MV-4-11 (cell line): Measurements from ENCODE around the gene VWA5B1.

Experiments
- DNase-seq: peaks from one replicate; lab custom pipeline; 2025; lab: John Stamatoyannopoulos, UW

Gene VWA5B1

DNA sequence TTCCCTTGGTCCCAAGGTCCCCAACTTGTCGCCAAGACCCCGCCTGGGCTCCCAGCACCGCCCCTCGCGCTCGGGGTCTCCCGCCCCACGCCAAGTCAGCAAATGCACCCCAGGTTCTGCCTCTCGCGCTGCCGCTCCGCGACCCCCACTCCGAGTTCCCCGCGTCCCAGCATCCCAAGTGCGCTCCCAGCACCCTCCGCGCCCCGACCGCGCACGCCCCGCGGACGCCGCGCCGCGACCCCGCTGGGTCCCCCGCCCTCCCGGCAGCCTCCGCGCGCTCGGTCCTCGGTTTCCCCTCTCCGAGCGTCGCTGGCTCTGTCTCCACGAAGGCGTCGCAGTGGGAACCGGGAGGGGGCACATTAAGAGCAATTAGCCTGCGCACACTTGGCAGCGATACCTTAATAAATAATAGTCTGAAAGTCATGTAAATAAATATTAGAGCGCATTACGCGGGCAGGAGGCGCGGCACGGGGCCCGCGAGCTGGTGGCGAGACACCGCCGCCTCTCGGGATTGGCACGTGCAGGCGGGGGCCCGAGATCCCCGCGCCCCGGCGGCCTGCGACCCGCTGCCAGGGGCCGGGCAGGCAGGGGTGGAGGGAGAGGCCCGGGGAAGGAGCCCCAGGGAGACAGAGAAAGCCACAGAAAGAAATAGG is 75.9 kb downstream of the VWA5B1 start:
- no peak for DNase-seq

- DNase-seq = no peak
Measured at GRCh38 chr1:20367116-20367585, 76.5 kb downstream of the VWA5B1 start.

DNA sequence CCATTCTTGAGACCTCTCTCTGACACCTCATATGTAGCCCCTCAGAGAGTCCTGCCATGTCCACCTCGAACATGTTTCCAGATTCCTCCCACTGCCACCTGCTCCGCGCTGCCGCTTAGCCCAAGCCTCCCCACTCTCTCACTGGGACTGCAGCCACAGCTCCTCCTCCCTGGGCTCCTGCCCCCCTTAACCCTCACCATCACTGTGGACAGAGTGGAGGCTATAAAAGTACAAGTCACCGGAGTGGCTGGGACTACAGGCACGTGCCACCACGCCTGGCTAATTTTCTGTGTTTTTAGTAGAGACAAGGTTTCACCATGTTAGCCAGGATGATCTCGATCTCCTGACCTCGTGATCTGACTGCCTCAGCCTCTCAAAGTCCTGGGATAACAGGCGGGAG is 77.0 kb downstream of the VWA5B1 start:
- no peak for DNase-seq

DNA sequence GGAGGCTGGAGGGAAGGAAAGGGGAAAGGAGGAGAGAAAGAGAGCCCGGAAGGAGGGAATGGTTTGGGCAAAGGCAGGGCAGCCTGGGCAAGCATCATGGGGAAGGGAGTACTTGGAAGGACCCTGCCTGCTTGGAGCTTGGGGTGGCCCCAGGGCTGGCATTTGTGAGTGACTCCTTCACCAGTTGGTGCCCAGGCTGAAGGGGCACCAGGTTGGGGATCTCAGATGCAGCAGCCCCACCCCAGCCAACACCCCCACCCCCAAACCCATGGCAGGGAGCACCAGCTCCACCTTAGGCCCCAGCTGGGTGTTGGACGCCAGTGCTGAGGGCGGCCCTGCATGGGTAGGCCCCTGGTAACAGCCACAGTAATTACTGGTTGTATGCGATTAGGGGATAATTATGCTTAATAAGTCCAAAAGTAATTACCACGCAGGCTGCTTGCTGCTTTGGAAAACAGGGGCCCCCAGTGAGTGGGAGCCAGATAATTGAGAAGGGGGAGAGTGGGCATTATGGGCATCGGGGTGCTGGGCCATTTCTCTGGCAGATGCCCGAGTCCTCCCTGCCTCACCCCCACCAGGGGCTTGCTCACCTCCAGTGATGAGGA is 78.3 kb downstream of the VWA5B1 start:
- no peak for DNase-seq

DNA sequence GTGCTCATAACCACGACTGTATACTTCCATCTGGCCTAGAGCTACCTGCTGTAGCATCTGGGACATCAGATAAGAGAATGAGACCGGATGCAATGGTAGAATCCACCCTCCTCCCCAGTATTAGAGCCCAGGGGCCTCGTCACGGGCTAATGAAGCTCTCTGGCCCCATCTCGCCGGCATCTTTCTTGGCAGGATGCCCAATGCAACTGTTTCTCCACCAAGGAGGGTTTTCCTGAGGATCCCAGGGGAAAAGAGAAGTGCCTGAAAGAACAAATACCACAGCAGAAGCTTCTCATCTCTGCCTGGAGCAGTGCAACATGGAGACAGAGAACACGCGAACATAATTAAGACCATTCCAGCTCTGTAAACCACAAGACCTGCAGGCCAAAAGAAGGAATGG is 80.0 kb downstream of the VWA5B1 start:
- no peak for DNase-seq

DNA sequence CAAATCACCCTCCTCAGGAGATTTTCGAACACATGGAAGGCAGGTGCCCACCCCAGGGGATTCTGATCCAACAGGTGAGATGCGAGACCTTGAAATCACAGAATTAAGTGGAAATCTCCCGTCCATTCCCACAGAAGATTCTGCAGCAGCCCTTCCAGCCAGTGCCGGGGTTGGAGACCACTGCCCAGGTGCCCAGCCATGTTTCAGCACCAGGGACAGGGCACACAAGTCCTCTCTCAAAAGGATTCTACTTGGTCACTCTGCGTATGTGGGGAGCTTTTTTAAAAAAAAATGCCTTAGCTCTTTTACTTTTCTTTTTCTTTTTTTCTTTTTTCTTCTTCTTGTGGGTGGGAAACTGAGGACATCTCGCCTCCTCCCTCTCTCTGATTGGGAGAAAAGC is 80.7 kb downstream of the VWA5B1 start:
- no peak for DNase-seq

- DNase-seq = no peak
Measured at GRCh38 chr1:20371883-20372282, 81.2 kb downstream of the VWA5B1 start.

DNA sequence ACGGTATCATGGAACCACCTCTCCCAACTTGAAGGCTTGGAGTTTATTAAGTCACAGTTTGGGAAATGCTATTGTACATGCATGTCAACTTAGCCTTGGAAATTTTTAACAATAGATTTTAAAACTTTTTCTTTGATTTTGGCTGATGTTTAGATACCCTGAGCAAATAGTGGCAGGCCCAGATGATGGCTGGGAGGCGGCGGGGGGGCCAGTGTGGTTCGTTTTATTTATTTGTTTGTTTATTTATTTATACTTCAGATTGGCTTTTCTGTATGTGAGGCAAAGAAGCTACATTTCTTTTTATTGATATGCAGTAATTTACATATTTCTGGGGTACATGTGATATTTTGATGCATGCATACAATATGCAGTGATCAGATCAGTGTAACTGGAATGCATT is 82.0 kb downstream of the VWA5B1 start:
- no peak for DNase-seq

GRCh38 chr1:20373286-20373685 is 82.6 kb downstream of the VWA5B1 start:
- DNase-seq = peak; percentile 52

- DNase-seq = no peak
Measured at GRCh38 chr1:20373764-20374163, 83.1 kb downstream of the VWA5B1 start.

DNA sequence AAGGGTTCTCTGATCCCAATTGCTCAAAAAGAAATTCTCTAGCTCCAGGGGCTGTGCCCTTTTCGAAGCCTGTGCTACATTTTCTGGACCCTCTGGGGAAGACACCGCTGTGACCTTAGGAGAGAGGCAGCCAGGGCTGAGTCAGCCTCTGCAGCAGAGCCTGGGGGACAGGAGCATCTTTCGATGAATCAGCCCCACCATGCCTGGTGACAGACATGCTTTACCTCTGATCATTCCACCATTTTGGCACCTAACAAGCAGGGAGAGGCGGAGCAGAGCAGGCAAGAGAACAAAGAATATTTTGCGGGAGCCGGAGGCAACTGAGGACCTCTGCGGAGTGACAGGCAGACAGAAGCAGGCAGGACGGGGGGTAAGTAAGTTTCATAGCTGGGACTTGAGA is 84.9 kb downstream of the VWA5B1 start:
- DNase-seq = no peak

DNA sequence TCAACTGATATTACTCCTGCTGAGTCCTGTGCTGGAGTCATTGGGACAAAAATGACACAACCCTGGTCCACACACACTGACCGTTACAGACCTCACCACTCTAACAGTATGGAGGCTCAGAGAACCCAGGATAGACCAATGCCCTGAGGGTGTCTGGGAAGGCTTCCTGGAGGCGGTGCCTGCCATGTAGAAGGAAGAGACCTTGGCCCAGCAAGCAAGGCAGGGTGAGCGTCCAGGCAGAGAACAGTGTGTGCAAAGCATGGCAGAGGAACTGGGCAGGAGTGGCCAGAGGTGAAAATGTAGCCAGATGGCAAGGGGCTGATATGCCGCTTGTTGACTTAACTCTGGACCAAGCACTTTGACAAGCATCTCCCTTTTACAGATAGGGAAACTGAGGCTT is 85.5 kb downstream of the VWA5B1 start:
- no peak for DNase-seq

DNA sequence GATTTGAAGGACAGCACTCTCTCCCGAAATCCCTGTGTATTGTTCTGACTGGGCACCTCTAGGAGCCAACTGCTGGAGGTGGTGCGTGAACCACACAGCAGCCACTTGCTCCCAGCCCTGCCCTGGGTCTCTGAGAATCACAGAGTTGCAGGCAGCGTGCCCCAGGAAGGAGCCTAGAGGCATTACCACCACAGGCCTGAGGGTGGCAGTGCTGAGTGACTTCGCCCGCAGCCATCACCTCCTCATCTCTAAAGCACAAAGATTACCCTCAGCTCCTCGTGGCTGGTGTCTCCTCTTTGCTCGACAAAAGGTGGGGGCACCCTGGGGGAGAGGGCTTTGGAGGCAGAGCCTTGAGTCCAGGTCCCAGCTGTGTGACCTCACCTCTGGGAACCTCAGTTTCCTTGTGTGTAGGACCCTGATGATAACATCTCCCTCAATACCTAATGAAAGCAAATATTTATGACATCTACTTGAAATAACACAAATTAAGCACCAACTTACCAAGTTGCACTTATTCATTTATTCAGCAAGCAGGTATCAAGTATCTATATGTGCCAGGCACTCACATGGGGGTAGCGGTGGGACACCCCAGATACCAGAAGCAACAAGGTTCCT is 86.3 kb downstream of the VWA5B1 start:
- peak; percentile 41 for DNase-seq

- DNase-seq = no peak
Measured at GRCh38 chr1:20377516-20378270, 87.0 kb downstream of the VWA5B1 start.

DNA sequence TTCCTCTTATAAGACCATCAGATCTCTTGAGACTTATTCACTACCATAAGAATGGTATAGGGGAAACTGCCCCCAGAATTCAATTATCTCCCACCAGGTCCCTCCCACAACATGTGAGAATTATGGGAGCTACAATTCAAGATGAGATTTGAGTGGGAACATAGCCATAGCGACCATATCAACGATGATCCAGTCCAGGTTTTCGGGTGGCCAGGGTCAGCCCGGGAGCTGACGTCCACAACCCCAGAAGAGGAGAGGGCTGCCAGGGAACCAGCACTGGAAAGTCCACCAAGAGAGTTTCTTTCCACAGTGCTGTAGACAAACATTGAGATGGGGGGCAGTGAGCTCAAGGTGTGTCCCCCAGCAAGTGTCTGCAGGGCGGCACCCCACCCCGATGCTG is 88.4 kb downstream of the VWA5B1 start:
- no peak for DNase-seq

- DNase-seq = peak; percentile 96
Measured at GRCh38 chr1:20380175-20380574, 89.5 kb downstream of the VWA5B1 start.

- DNase-seq = peak; percentile 96
Measured at GRCh38 chr1:20380616-20381035, 90.0 kb downstream of the VWA5B1 start.

DNA sequence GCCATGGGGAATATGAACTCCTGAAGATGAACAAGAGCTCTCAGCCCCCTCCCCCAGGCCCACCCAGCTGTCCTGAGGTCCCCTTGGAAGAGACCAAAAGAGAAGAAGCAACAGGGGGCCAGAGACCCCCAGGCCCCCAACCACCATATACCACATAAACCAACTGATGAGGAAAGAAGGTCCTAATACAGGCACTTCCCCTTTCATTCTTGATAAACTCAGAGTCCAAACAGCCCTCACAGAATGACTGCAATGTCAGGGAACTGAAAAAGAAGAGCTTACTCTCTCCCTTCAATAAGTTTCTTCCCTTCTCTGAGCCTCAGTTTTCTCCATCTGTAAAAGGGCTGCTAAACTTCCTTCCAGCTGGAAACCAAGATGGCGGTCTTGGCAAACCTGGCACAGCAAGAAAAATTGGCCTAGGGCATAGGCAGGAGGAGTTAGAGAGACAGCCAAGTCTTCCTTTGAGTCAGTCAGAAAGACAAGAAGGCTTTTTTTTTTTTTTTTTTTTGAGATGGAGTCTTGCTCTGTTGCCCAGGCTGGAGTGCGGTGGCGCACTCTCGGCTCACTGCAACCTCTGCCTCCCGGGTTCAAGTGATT is 90.5 kb downstream of the VWA5B1 start:
- peak; percentile 94 for DNase-seq

GRCh38 chr1:20381961-20382360 is 91.3 kb downstream of the VWA5B1 start:
- DNase-seq = no peak

GRCh38 chr1:20382711-20383110 is 92.0 kb downstream of the VWA5B1 start:
- no peak for DNase-seq

- DNase-seq = no peak
Measured at GRCh38 chr1:20383631-20384030, 93.0 kb downstream of the VWA5B1 start.

DNA sequence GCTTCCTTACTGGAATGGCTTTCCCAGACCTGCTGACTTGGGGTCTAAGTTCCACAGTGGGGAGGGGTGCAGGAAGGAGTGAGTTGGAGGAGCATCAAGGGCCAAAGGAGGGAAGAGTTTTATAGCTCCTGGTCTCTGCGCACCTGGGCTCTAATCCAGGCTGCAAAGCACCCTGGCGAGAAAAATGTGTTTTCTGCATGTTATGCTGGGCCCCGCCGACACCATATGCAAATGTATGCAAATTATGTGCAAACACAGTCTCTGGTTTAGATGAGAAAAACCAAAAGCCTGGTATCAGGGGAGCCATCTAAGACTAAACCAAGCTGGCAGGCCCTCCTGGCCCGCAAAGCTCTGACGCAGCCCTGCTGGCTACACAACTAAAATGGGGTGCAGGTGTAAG is 95.0 kb downstream of the VWA5B1 start:
- no peak for DNase-seq
